ENCODE results near the gene CEP20. TPM values are rescaled to one million over a fixed set of nuclear protein-coding genes. Genes with fewer than 3 reads are reported as not detected.
A peak's percentile ranks its signal among the peaks of the same experiment; 100 is the strongest.

CEP20 gene
- total RNA-seq, 2 experiments from 2014 or later: 34.5 to 39.0 TPM

DNA sequence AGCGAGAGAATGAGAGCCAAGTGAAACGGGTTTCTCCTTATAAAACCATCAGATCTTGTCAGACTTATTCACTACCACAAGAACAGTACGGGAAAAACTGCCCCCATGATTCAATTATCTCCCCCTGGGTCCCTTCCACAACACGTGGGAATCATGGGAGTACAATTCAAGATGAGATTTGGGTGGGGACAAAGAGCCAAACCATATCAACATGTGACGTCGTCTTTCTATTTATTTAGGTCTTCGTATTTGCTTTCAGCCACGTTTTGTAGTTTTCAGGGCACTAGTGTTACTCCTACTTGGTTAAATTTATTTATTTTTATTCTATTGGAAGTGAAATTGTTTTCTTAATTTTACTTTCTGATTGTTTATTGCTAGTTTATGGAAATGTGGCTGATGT, 27.9 kb upstream of the CEP20 start:
- Mint-ChIP-seq H3K4me3 (no peak overlapping the region), H3K27me3 (no peaks in the 10 kb centered on the region), H3K36me3 (ENCODE audit: low read depth) (no peaks in the 10 kb centered on the region), H3K27ac (no peak overlapping the region), H3K4me1 (ENCODE audit: low read depth) (peaks cover 10% of the 10 kb centered on the region), H3K9me3 (no peaks in the 10 kb centered on the region)
- intact Hi-C loops (cut with micrococcal nuclease): no loop called here
- ATAC-seq: no peak
- ChIA-PET POLR2A (no interaction called here), CTCF (no interaction called here)
- no peak for DNase-seq
- TF ChIP-seq, protein P1, sequence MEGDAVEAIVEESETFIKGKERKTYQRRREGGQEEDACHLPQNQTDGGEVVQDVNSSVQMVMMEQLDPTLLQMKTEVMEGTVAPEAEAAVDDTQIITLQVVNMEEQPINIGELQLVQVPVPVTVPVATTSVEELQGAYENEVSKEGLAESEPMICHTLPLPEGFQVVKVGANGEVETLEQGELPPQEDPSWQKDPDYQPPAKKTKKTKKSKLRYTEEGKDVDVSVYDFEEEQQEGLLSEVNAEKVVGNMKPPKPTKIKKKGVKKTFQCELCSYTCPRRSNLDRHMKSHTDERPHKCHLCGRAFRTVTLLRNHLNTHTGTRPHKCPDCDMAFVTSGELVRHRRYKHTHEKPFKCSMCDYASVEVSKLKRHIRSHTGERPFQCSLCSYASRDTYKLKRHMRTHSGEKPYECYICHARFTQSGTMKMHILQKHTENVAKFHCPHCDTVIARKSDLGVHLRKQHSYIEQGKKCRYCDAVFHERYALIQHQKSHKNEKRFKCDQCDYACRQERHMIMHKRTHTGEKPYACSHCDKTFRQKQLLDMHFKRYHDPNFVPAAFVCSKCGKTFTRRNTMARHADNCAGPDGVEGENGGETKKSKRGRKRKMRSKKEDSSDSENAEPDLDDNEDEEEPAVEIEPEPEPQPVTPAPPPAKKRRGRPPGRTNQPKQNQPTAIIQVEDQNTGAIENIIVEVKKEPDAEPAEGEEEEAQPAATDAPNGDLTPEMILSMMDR (IDR thresholded peaks at IDR 0.05): no peak

DNA sequence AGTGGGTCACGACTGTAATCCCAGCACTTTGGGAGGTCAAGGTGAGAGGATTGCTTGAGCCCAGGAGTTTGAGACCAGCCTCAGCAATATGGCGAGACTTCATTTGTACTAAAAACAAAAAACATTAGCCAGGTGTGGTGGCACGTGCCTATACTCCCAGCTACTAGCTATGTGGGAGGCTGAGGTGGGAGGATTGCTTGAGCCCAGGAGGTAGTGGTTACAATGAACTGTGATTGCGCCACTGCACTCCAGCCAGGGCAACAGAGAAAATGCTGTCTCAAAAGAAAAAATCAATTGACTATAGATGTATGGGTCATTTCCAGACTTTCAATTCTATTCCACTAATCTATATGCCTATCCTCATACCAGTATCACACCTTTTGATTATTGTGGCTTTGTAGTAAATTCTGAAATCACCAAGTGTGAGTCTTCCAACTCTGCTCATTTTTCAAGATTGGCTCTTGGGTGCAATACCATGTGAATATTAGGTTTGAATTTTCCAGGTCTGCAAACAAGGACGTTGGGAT, 27.2 kb upstream of the CEP20 start:
- CTCF ChIA-PET: no interaction called here
- intact Hi-C loops (cut with micrococcal nuclease): no loop called here

DNA sequence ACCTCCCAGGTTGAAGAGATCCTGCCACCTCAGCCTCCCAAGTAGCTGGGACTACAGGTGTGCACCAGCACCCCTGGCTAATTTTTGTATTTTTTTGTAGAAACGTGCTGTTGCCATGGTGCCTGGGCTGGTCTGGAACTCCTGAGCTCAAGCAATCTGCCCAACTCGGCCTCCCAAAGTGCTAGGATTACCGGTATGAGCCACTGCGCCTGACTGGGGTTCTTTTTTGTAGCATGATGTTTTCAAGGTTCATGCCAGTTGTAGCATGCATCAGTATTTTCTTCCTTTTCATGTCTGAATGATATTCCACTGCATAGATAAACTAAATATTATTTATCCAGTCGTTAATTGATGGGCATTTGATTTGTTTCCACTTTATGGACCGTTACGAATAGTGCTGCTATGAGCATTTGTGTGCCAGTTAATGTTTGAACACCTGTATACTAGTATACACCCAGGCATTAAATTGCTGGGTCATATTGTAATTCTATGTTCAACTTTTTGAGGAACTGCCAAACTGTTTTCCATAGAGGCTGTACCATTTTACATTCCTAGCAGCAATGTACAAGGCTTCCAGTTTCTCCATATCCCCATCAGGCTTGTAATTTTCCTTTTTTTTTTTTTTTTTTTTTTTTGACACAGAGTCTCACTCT, 24.8 kb upstream of the CEP20 start:
- ChIA-PET POLR2A (no interaction called here), CTCF (no interaction called here)
- H3K4me3 Mint-ChIP-seq: peak overlapping the region; percentile 38
- intact Hi-C loops (cut with micrococcal nuclease): no loop called here
- no peaks in the 10 kb centered on the region for H3K9me3 Mint-ChIP-seq
- peaks cover 13% of the 10 kb centered on the region for H3K4me1 Mint-ChIP-seq (ENCODE audit: low read depth)
- no peaks in the 10 kb centered on the region for H3K27me3 Mint-ChIP-seq
- TF ChIP-seq, protein P1 (IDR thresholded peaks at IDR 0.05): no peak
- ATAC-seq (no peak), DNase-seq (no peak)
- H3K36me3 Mint-ChIP-seq (ENCODE audit: low read depth): no peaks in the 10 kb centered on the region
- H3K27ac Mint-ChIP-seq: peak overlapping the region; percentile 71

More for the DNA sequence above, 27.2 kb upstream of the CEP20 start:
- Mint-ChIP-seq H3K9me3 (no peaks in the 10 kb centered on the region), H3K36me3 (ENCODE audit: low read depth) (no peaks in the 10 kb centered on the region), H3K27ac (no peak overlapping the region), H3K4me3 (no peak overlapping the region), H3K4me1 (ENCODE audit: low read depth) (peaks cover 13% of the 10 kb centered on the region), H3K27me3 (no peaks in the 10 kb centered on the region)
- ATAC-seq (no peak), DNase-seq (no peak)
- TF ChIP-seq, protein P1 (IDR thresholded peaks at IDR 0.05): no peak
- POLR2A ChIA-PET: no interaction called here

DNA sequence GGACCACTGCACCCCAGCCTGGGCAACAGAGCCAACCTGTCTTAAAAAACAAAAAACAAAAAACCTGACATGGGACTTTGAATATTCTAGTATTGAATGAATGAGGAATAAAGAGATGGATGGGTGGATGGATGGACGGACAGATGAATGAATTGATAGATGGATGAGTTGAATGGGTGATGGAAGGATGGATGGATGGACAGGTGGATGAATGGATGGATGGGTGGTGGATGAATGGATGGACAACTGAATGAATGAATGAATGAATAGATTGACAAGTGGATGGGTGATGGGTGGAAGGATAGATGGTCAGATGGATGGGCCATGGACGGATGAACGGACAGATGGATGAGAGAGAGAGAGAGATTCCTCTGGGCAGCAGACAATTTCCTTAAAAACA, 22.8 kb upstream of the CEP20 start:
- peaks cover 19% of the 10 kb centered on the region for H3K4me1 Mint-ChIP-seq (ENCODE audit: low read depth)
- ATAC-seq: no peak
- H3K27ac Mint-ChIP-seq: no peak overlapping the region
- no peak overlapping the region for H3K4me3 Mint-ChIP-seq
- ChIA-PET CTCF (no interaction called here), POLR2A (no interaction called here)
- no peaks in the 10 kb centered on the region for H3K9me3 Mint-ChIP-seq
- intact Hi-C loops (cut with micrococcal nuclease): no loop called here
- H3K36me3 Mint-ChIP-seq (ENCODE audit: low read depth): no peaks in the 10 kb centered on the region
- no peak for DNase-seq
- H3K27me3 Mint-ChIP-seq: no peaks in the 10 kb centered on the region
- TF ChIP-seq, protein P1 (IDR thresholded peaks at IDR 0.05): no peak

DNA sequence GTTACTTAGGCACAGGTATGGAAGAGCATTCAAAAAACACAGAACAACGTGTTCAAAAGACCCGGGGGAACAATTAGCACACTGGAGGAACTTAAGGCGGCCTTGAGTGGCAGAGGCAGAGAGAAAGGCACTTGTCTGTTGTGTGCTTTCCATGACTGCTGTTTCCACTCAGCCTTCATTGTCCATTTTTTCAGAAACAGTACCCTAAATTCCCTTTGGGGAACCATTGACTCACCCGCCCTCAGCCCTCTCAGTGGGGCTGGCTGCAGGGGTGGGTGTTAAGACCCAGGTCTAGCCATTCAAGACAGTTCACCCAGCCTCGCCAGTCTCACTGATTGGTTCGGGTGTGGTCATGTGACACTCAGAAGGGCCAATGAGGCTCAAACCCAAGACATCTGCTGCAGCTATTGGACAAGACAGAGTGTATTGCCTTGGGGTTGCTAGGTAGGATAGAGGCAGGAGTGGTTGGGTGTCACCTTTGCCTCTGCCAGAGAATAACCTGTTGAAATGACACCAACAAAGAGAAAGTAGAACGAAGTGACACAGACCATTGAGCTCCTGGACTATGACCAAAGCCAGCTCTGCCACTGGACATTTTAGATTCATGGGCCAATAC, 19.6 kb upstream of the CEP20 start:
- TF ChIP-seq, protein P1 (IDR thresholded peaks at IDR 0.05): no peak
- POLR2A ChIA-PET: no interaction called here
- intact Hi-C loops (cut with micrococcal nuclease): no loop called here
- Mint-ChIP-seq H3K27me3 (no peaks in the 10 kb centered on the region), H3K4me3 (no peak overlapping the region), H3K4me1 (ENCODE audit: low read depth) (peaks cover 16% of the 10 kb centered on the region), H3K9me3 (no peaks in the 10 kb centered on the region), H3K27ac (no peak overlapping the region), H3K36me3 (ENCODE audit: low read depth) (no peaks in the 10 kb centered on the region)
- DNase-seq: peak; percentile 63
- ATAC-seq: peak; percentile 97
- CTCF ChIA-PET: interaction anchor here (1.7 kb wide), 1 partner anchor 12 kb away, joined by 4 read pairs; no protein-coding TSS in a partner anchor

Measured in activated CD8-positive, alpha-beta T cell treated with anti-CD3 and anti-CD28 coated beads for 36 hours (primary cell).